HepG2 (cell line): ENCODE data around the gene DNAAF1. TPM values are rescaled to one million over a fixed set of nuclear protein-coding genes. Genes with fewer than 3 reads are reported as not detected.
A peak's percentile ranks its signal among the peaks of the same experiment; 100 is the strongest.

Experiments used
- CCDC6 ChIP-seq: sonication (generic); formaldehyde crosslinking; IDR thresholded peaks from 2 replicates; pipeline ENCODE4 v1.8.1; 2022; ENCODE audit warnings: mild to moderate bottlenecking, missing genetic modification reagents, moderate library complexity
- GLI4 ChIP-seq: sonication (generic); formaldehyde crosslinking; IDR thresholded peaks from 2 replicates; pipeline ENCODE4 v1.5.1; 2020; ENCODE audit warnings: missing genetic modification reagents, mild to moderate bottlenecking, moderate library complexity, borderline replicate concordance
- MAF1 ChIP-seq: sonication (generic); formaldehyde crosslinking; IDR thresholded peaks from 2 replicates; pipeline ENCODE4 v1.5.0; 2020; ENCODE audit warnings: missing genetic modification reagents, borderline replicate concordance
- RFXANK ChIP-seq: IDR thresholded peaks from 2 replicates; pipeline ENCODE4 v1.6.1; 2016
- SPEN ChIP-seq: sonication (generic); formaldehyde crosslinking; IDR thresholded peaks from 2 replicates; pipeline ENCODE4 v1.5.1; 2020; ENCODE audit warnings: low read depth, mild to moderate bottlenecking, missing genetic modification reagents
- TSC22D2 ChIP-seq: sonication (generic); formaldehyde crosslinking; IDR thresholded peaks from 2 replicates; pipeline ENCODE4 v1.5.1; 2020; ENCODE audit warnings: missing genetic modification reagents, mild to moderate bottlenecking, borderline replicate concordance
- ZBTB38 ChIP-seq: sonication (generic); formaldehyde crosslinking; IDR thresholded peaks from 2 replicates; pipeline ENCODE4 v1.5.1; 2020; ENCODE audit warnings: mild to moderate bottlenecking, missing genetic modification reagents
- ZNF343 ChIP-seq: sonication (generic); formaldehyde crosslinking; IDR thresholded peaks from 2 replicates; pipeline ENCODE4 v1.4.0; 2020; ENCODE audit warnings: mild to moderate bottlenecking, missing genetic modification reagents
- ZSCAN29 ChIP-seq: sonication (generic); formaldehyde crosslinking; conservative IDR thresholded peaks from 2 replicates; pipeline ENCODE4 v1.4.0; 2020; ENCODE audit warnings: mild to moderate bottlenecking, missing genetic modification reagents
- polyA plus RNA-seq, 8 experiments: library from polyadenylated mRNA; depleted of rRNA in 3 of 8; stranded (reverse) in 7 of 8; unstranded in 1 of 8; fragments of >200 nt; fragmentation: Illumina TruSeq in 4 of 8; extraction: Trizol in 4 of 8; gene quantifications; 2 replicates each; pipeline versions ENCODE4 v1.2.1 to v1.2.3, GENCODE V29; 2011 to 2016; ENCODE audit warnings: low read depth in 4 of 8, missing spikeins in 1 of 8, mixed read lengths in 1 of 8; ENCODE audit not compliant: insufficient read depth in 1 of 8
- total RNA-seq, 5 experiments: library from RNA; depleted of rRNA; stranded (reverse); fragments of >200 nt; fragmentation: Illumina TruSeq; extraction: Trizol; gene quantifications; 2 replicates each; pipeline ENCODE4 v1.2.3, GENCODE V29; 2016; ENCODE audit warnings: low read depth in 1 of 5
- TF ChIP-seq, protein P1 (sequence below): sonication (generic); formaldehyde crosslinking; IDR thresholded peaks from 2 replicates; pipeline ENCODE4 v1.5.1; 2020; ENCODE audit warnings: mild to moderate bottlenecking, missing genetic modification reagents, borderline replicate concordance
- TF ChIP-seq, protein P2 (sequence below): sonication (generic); formaldehyde crosslinking; IDR thresholded peaks from 2 replicates; pipeline ENCODE4 v1.5.0; 2020; ENCODE audit warnings: missing genetic modification reagents
- TF ChIP-seq, protein P3 (sequence below): sonication (generic); formaldehyde crosslinking; IDR thresholded peaks from 2 replicates; pipeline ENCODE4 v1.4.0; 2020; ENCODE audit warnings: mild to moderate bottlenecking, missing genetic modification reagents
- TF ChIP-seq, protein P4 (sequence below), 2 experiments: fragments of 450-650 bp in 1 of 2; sonication (generic) in 1 of 2; formaldehyde crosslinking; IDR thresholded peaks; 2 replicates each; pipeline versions ENCODE4 v1.5.0 to v1.8.0; 2020 to 2022; ENCODE audit warnings: mild to moderate bottlenecking in 1 of 2, missing genetic modification reagents in 1 of 2
- TF ChIP-seq, protein P5 (sequence below): sonication (generic); formaldehyde crosslinking; IDR thresholded peaks from 2 replicates; pipeline ENCODE4 v1.4.0; 2020; ENCODE audit warnings: mild to moderate bottlenecking, missing genetic modification reagents

DNAAF1 gene
- total and polyA plus RNA-seq, 2 of the 13 experiments (the other 11 are each of a cell fraction or from before 2014, with no cell fraction given): 0.04 TPM; not detected in 1

DNA sequence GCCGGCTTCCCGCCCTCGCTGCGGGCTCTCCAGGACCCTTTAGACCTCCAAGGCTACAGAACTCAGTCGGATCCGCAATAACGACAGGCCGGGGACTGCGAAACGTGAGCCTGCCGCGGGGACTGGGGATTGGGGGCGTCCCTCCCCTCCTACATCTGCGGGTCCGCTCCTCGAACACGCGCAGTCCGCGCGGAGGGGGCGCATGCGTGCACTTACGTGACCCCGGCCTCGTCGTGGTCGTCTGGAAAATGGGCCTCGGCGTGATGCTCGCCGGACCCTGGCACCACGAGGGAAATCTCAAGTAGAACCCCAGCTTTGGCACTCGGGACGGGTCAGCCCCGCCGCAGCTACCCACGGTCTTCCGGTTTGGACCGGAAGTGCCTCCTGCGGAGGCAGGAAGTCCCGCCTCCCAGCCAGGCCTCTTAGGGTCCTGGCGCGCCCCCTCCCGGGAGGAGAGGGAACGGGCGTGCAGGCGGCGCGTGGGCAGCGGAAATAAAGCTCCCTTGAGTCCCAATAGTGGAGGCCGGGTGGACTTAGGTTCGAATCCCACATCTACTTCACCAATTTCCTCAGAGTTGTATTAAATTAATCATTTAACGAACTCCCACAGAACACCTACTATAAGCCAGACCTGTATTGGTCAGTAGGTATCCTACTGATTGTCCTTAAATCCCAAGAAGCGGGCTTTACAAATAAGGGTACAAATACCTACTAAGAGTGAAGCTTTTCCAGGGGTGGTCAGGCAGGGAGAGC lies 41.8 kb downstream of the DNAAF1 start, which contains the start of gene TAF1C (continued):
- TF ChIP-seq TSC22D2 (peak; percentile 83; the same call in 1 of the 2 replicates), GLI4 (CRISPR knock-in tag) (no peak), MAF1 (CRISPR knock-in tag) (peak; percentile 92), CCDC6 (CRISPR knock-in tag) (peak; percentile 88), RFXANK (peak; percentile 82), SPEN (peak; percentile 99), ZSCAN29 (CRISPR knock-in tag) (0 out of 2 replicates have a peak, but pooled peaks have one; percentile 34), ZNF343 (CRISPR knock-in tag) (peak; percentile 58; the same call in 1 of the 2 replicates), ZBTB38 (CRISPR knock-in tag) (peak; percentile 88)
- TF ChIP-seq, protein P1, sequence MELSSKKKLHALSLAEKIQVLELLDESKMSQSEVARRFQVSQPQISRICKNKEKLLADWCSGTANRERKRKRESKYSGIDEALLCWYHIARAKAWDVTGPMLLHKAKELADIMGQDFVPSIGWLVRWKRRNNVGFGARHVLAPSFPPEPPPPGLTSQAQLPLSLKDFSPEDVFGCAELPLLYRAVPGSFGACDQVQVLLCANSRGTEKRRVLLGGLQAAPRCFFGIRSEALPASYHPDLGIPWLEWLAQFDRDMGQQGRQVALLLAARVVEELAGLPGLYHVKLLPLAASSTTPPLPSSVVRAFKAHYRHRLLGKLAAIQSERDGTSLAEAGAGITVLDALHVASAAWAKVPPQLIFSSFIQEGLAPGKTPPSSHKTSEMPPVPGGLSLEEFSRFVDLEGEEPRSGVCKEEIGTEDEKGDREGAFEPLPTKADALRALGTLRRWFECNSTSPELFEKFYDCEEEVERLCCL (CRISPR knock-in tag): no peak
- TF ChIP-seq, protein P2, sequence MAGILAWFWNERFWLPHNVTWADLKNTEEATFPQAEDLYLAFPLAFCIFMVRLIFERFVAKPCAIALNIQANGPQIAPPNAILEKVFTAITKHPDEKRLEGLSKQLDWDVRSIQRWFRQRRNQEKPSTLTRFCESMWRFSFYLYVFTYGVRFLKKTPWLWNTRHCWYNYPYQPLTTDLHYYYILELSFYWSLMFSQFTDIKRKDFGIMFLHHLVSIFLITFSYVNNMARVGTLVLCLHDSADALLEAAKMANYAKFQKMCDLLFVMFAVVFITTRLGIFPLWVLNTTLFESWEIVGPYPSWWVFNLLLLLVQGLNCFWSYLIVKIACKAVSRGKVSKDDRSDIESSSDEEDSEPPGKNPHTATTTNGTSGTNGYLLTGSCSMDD (CRISPR knock-in tag): 0 out of 2 replicates have a peak, but pooled peaks have one; percentile 44
- TF ChIP-seq, protein P3, sequence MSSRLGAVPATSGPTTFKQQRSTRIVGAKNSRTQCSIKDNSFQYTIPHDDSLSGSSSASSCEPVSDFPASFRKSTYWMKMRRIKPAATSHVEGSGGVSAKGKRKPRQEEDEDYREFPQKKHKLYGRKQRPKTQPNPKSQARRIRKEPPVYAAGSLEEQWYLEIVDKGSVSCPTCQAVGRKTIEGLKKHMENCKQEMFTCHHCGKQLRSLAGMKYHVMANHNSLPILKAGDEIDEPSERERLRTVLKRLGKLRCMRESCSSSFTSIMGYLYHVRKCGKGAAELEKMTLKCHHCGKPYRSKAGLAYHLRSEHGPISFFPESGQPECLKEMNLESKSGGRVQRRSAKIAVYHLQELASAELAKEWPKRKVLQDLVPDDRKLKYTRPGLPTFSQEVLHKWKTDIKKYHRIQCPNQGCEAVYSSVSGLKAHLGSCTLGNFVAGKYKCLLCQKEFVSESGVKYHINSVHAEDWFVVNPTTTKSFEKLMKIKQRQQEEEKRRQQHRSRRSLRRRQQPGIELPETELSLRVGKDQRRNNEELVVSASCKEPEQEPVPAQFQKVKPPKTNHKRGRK (CRISPR knock-in tag): no peak
- TF ChIP-seq, protein P4, sequence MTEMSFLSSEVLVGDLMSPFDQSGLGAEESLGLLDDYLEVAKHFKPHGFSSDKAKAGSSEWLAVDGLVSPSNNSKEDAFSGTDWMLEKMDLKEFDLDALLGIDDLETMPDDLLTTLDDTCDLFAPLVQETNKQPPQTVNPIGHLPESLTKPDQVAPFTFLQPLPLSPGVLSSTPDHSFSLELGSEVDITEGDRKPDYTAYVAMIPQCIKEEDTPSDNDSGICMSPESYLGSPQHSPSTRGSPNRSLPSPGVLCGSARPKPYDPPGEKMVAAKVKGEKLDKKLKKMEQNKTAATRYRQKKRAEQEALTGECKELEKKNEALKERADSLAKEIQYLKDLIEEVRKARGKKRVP (CRISPR knock-in tag; IDR thresholded peaks at IDR 0.05): no peak
- TF ChIP-seq, protein P5, sequence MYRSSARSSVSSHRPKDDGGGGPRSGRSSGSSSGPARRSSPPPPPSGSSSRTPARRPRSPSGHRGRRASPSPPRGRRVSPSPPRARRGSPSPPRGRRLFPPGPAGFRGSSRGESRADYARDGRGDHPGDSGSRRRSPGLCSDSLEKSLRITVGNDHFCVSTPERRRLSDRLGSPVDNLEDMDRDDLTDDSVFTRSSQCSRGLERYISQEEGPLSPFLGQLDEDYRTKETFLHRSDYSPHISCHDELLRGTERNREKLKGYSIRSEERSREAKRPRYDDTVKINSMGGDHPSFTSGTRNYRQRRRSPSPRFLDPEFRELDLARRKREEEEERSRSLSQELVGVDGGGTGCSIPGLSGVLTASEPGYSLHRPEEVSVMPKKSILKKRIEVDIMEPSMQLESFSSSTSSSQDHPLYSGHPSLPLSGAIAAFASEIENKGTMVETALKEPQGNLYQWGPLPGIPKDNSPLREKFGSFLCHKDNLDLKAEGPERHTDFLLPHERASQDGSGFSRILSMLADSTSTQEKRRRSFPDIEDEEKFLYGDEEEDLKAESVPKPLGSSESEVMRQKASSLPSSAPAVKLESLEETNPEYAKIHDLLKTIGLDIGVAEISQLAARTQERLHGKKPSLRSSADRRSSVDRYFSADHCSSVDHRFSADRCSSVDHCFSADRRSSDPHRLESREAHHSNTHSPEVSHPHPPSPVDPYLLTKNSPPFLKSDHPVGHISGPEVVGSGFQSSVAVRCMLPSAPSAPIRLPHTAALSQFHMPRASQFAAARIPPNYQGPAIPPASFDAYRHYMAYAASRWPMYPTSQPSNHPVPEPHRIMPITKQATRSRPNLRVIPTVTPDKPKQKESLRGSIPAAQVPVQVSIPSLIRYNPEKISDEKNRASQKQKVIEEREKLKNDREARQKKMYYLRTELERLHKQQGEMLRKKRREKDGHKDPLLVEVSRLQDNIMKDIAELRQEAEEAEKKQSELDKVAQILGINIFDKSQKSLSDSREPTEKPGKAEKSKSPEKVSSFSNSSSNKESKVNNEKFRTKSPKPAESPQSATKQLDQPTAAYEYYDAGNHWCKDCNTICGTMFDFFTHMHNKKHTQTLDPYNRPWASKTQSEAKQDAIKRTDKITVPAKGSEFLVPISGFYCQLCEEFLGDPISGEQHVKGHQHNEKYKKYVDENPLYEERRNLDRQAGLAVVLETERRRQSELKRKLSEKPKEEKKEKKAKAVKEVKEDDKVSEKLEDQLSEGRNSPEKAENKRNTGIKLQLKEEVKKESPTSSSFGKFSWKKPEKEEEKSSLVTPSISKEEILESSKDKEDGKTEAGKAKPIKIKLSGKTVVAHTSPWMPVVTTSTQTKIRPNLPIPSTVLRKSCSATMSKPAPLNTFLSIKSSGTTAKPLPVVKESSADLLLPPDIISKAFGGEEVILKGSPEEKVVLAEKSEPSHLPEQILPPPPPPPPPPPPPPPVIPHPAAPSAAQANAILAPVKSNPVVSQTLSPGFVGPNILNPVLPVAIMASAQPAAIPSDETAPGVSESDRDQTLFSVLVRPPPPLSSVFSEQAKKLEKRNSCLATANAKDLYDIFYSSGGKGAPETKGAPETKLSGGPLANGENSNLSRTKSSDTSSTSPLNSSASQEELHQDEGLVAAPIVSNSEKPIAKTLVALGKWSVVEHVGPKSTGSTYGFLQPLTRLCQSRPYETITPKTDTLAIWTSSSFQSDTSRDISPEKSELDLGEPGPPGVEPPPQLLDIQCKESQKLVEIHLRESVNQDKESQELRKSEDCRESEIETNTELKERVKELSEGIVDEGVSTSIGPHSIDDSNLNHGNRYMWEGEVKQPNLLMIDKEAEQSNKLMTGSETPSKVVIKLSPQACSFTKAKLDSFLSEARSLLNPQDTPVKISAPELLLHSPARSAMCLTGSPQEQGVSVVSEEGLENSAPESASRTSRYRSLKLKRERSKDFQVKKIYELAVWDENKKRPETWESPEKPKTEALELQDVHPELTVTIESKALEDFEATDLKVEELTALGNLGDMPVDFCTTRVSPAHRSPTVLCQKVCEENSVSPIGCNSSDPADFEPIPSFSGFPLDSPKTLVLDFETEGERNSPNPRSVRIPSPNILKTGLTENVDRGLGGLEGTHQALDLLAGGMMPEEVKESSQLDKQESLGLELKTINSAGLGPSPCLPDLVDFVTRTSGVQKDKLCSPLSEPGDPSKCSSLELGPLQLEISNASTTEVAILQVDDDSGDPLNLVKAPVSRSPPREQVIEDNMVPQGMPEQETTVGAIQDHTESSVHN: 0 out of 2 replicates have a peak, but pooled peaks have one; percentile 22
